ENCODE measurements around the gene ADNP.

ADNP gene

GRCh38 chr20:50854506-50855249, 76.6 kb downstream of the ADNP start:
- TF ChIP-seq CTCF (conservative IDR thresholded peaks at IDR 0.05) (no peak), ZFX (IDR thresholded peaks at IDR 0.05) (no peak)
- no peak overlapping the region for H3K27ac ChIP-seq

GRCh38 chr20:50852085-50852484, 79.2 kb downstream of the ADNP start:
- no peak for TF ChIP-seq CTCF (conservative IDR thresholded peaks at IDR 0.05)
- no peak for TF ChIP-seq ZFX (IDR thresholded peaks at IDR 0.05)
- H3K27ac ChIP-seq = no peak overlapping the region

GRCh38 chr20:50850721-50851286, 80.4 kb downstream of the ADNP start:
- TF ChIP-seq CTCF (conservative IDR thresholded peaks at IDR 0.05) (no peak), ZFX (IDR thresholded peaks at IDR 0.05) (no peak)
- no peak overlapping the region for H3K27ac ChIP-seq

GRCh38 chr20:50848846-50849673, 82.2 kb downstream of the ADNP start:
- H3K27ac ChIP-seq = peak overlapping the region; percentile 6; the same call in 1 of the 2 replicates
- TF ChIP-seq CTCF (conservative IDR thresholded peaks at IDR 0.05) = no peak
- no peak for TF ChIP-seq ZFX (IDR thresholded peaks at IDR 0.05)

- no peak for TF ChIP-seq ZFX (IDR thresholded peaks at IDR 0.05)
- TF ChIP-seq CTCF (conservative IDR thresholded peaks at IDR 0.05) = no peak
- H3K27ac ChIP-seq = peak overlapping the region; percentile 6; the same call in 1 of the 2 replicates
Observed at GRCh38 chr20:50848341-50848808, 82.9 kb downstream of the ADNP start.

- TF ChIP-seq CTCF (conservative IDR thresholded peaks at IDR 0.05) (no peak), ZFX (IDR thresholded peaks at IDR 0.05) (no peak)
- H3K27ac ChIP-seq = no peak overlapping the region
Observed at GRCh38 chr20:50845566-50846215, 85.5 kb downstream of the ADNP start.

Data from C4-2B (cell line).